ENCODE measurements around the gene TENM3.

TENM3 gene

GRCh38 chr4:182671231-182671630 is 428.0 kb downstream of the TENM3 start:
- no peak overlapping the region for H3K27ac ChIP-seq (ENCODE audit: low read depth, low read length)
- H3K4me1 ChIP-seq (ENCODE audit: control insufficient read depth in 5 of 5, insufficient read depth in 5 of 5, low read length in 5 of 5): no peaks in the 10 kb centered on the region
- H3K27me3 ChIP-seq (ENCODE audit: control insufficient read depth in 5 of 5, insufficient read depth in 4 of 5, low read length in 5 of 5): no peaks in the 10 kb centered on the region
- no peak overlapping the region for H3K9ac ChIP-seq (ENCODE audit: low read length in 5 of 5)
- H3K9me3 ChIP-seq (ENCODE audit: control insufficient read depth in 5 of 5, low read length in 5 of 5): no peaks in the 10 kb centered on the region
- peaks cover 0 to 3% (median 0%) of the 10 kb centered on the region in 5 donors for H3K36me3 ChIP-seq (ENCODE audit: control insufficient read depth in 5 of 5, insufficient read depth in 5 of 5, low read length in 5 of 5)
- H3K4me3 ChIP-seq (ENCODE audit: low read depth in 1 of 5, low read length in 5 of 5): no peak overlapping the region

- H3K9me3 ChIP-seq (ENCODE audit: control insufficient read depth in 5 of 5, low read length in 5 of 5): no peaks in the 10 kb centered on the region
- no peak overlapping the region for H3K27ac ChIP-seq (ENCODE audit: low read depth, low read length)
- H3K9ac ChIP-seq (ENCODE audit: low read length in 5 of 5): no peak overlapping the region
- no peak overlapping the region for H3K4me3 ChIP-seq (ENCODE audit: low read depth in 1 of 5, low read length in 5 of 5)
- peaks cover 0 to 3% (median 0%) of the 10 kb centered on the region in 5 donors for H3K36me3 ChIP-seq (ENCODE audit: control insufficient read depth in 5 of 5, insufficient read depth in 5 of 5, low read length in 5 of 5)
- no peaks in the 10 kb centered on the region for H3K4me1 ChIP-seq (ENCODE audit: control insufficient read depth in 5 of 5, insufficient read depth in 5 of 5, low read length in 5 of 5)
- no peaks in the 10 kb centered on the region for H3K27me3 ChIP-seq (ENCODE audit: control insufficient read depth in 5 of 5, insufficient read depth in 4 of 5, low read length in 5 of 5)
These were observed 428.5 kb downstream of the TENM3 start for GRCh38 chr4:182671749-182672148.

- H3K36me3 ChIP-seq (ENCODE audit: control insufficient read depth in 5 of 5, insufficient read depth in 5 of 5, low read length in 5 of 5): peaks cover 0 to 13% (median 0%) of the 10 kb centered on the region in 5 donors
These were observed 435.4 kb downstream of the TENM3 start for GRCh38 chr4:182678590-182678989.

GRCh38 chr4:182679533-182679932 is 436.3 kb downstream of the TENM3 start:
- Histone ChIP-seq H3K9me3 (ENCODE audit: control insufficient read depth in 5 of 5, low read length in 5 of 5) (no peaks in the 10 kb centered on the region), H3K4me3 (ENCODE audit: low read depth in 1 of 5, low read length in 5 of 5) (no peak overlapping the region), H3K27me3 (ENCODE audit: control insufficient read depth in 5 of 5, insufficient read depth in 4 of 5, low read length in 5 of 5) (no peaks in the 10 kb centered on the region), H3K36me3 (ENCODE audit: control insufficient read depth in 5 of 5, insufficient read depth in 5 of 5, low read length in 5 of 5) (peaks cover 0 to 13% (median 0%) of the 10 kb centered on the region in 5 donors), H3K27ac (ENCODE audit: low read depth, low read length) (no peak overlapping the region), H3K4me1 (ENCODE audit: control insufficient read depth in 5 of 5, insufficient read depth in 5 of 5, low read length in 5 of 5) (no peaks in the 10 kb centered on the region), H3K9ac (ENCODE audit: low read length in 5 of 5) (no peak overlapping the region)

More at GRCh38 chr4:182678590-182678989, 435.4 kb downstream of the TENM3 start:
- no peaks in the 10 kb centered on the region for H3K27me3 ChIP-seq (ENCODE audit: control insufficient read depth in 5 of 5, insufficient read depth in 4 of 5, low read length in 5 of 5)
- no peak overlapping the region for H3K27ac ChIP-seq (ENCODE audit: low read depth, low read length)
- H3K4me1 ChIP-seq (ENCODE audit: control insufficient read depth in 5 of 5, insufficient read depth in 5 of 5, low read length in 5 of 5): no peaks in the 10 kb centered on the region
- H3K9ac ChIP-seq (ENCODE audit: low read length in 5 of 5): no peak overlapping the region
- no peaks in the 10 kb centered on the region for H3K9me3 ChIP-seq (ENCODE audit: control insufficient read depth in 5 of 5, low read length in 5 of 5)
- no peak overlapping the region for H3K4me3 ChIP-seq (ENCODE audit: low read depth in 1 of 5, low read length in 5 of 5)

GRCh38 chr4:182680234-182680653 is 437.0 kb downstream of the TENM3 start:
- no peak overlapping the region for H3K27ac ChIP-seq (ENCODE audit: low read depth, low read length)
- no peak overlapping the region for H3K4me3 ChIP-seq (ENCODE audit: low read depth in 1 of 5, low read length in 5 of 5)
- no peaks in the 10 kb centered on the region for H3K27me3 ChIP-seq (ENCODE audit: control insufficient read depth in 5 of 5, insufficient read depth in 4 of 5, low read length in 5 of 5)
- no peak overlapping the region for H3K9ac ChIP-seq (ENCODE audit: low read length in 5 of 5)
- no peaks in the 10 kb centered on the region for H3K9me3 ChIP-seq (ENCODE audit: control insufficient read depth in 5 of 5, low read length in 5 of 5)
- H3K4me1 ChIP-seq (ENCODE audit: control insufficient read depth in 5 of 5, insufficient read depth in 5 of 5, low read length in 5 of 5): no peaks in the 10 kb centered on the region
- peaks cover 0 to 13% (median 0%) of the 10 kb centered on the region in 5 donors for H3K36me3 ChIP-seq (ENCODE audit: control insufficient read depth in 5 of 5, insufficient read depth in 5 of 5, low read length in 5 of 5)

- H3K27ac ChIP-seq (ENCODE audit: low read depth, low read length): no peak overlapping the region
- H3K4me1 ChIP-seq (ENCODE audit: control insufficient read depth in 5 of 5, insufficient read depth in 5 of 5, low read length in 5 of 5): no peaks in the 10 kb centered on the region
- H3K9ac ChIP-seq (ENCODE audit: low read length in 5 of 5): no peak overlapping the region
- no peaks in the 10 kb centered on the region for H3K9me3 ChIP-seq (ENCODE audit: control insufficient read depth in 5 of 5, low read length in 5 of 5)
- H3K4me3 ChIP-seq (ENCODE audit: low read depth in 1 of 5, low read length in 5 of 5): no peak overlapping the region
- peaks cover 0 to 13% (median 0%) of the 10 kb centered on the region in 5 donors for H3K36me3 ChIP-seq (ENCODE audit: control insufficient read depth in 5 of 5, insufficient read depth in 5 of 5, low read length in 5 of 5)
- no peaks in the 10 kb centered on the region for H3K27me3 ChIP-seq (ENCODE audit: control insufficient read depth in 5 of 5, insufficient read depth in 4 of 5, low read length in 5 of 5)
These were observed 440.5 kb downstream of the TENM3 start for GRCh38 chr4:182683661-182684060.

- Histone ChIP-seq H3K9me3 (ENCODE audit: control insufficient read depth in 5 of 5, low read length in 5 of 5) (no peaks in the 10 kb centered on the region), H3K4me1 (ENCODE audit: control insufficient read depth in 5 of 5, insufficient read depth in 5 of 5, low read length in 5 of 5) (no peaks in the 10 kb centered on the region), H3K27me3 (ENCODE audit: control insufficient read depth in 5 of 5, insufficient read depth in 4 of 5, low read length in 5 of 5) (no peaks in the 10 kb centered on the region)
These were observed 441.6 kb downstream of the TENM3 start for GRCh38 chr4:182684796-182685195.

GRCh38 chr4:182688081-182688480 is 444.9 kb downstream of the TENM3 start:
- Histone ChIP-seq H3K4me1 (ENCODE audit: control insufficient read depth in 5 of 5, insufficient read depth in 5 of 5, low read length in 5 of 5) (no peaks in the 10 kb centered on the region), H3K4me3 (ENCODE audit: low read depth in 1 of 5, low read length in 5 of 5) (no peak overlapping the region), H3K27ac (ENCODE audit: low read depth, low read length) (no peak overlapping the region), H3K9me3 (ENCODE audit: control insufficient read depth in 5 of 5, low read length in 5 of 5) (no peaks in the 10 kb centered on the region), H3K36me3 (ENCODE audit: control insufficient read depth in 5 of 5, insufficient read depth in 5 of 5, low read length in 5 of 5) (peaks cover 0 to 17% (median under 1%) of the 10 kb centered on the region in 5 donors), H3K27me3 (ENCODE audit: control insufficient read depth in 5 of 5, insufficient read depth in 4 of 5, low read length in 5 of 5) (no peaks in the 10 kb centered on the region), H3K9ac (ENCODE audit: low read length in 5 of 5) (no peak overlapping the region)

More at GRCh38 chr4:182684796-182685195, 441.6 kb downstream of the TENM3 start:
- H3K9ac ChIP-seq (ENCODE audit: low read length in 5 of 5): no peak overlapping the region
- H3K4me3 ChIP-seq (ENCODE audit: low read depth in 1 of 5, low read length in 5 of 5): no peak overlapping the region
- H3K36me3 ChIP-seq (ENCODE audit: control insufficient read depth in 5 of 5, insufficient read depth in 5 of 5, low read length in 5 of 5): peaks cover 0 to 15% (median under 1%) of the 10 kb centered on the region in 5 donors
- H3K27ac ChIP-seq (ENCODE audit: low read depth, low read length): no peak overlapping the region

DNA sequence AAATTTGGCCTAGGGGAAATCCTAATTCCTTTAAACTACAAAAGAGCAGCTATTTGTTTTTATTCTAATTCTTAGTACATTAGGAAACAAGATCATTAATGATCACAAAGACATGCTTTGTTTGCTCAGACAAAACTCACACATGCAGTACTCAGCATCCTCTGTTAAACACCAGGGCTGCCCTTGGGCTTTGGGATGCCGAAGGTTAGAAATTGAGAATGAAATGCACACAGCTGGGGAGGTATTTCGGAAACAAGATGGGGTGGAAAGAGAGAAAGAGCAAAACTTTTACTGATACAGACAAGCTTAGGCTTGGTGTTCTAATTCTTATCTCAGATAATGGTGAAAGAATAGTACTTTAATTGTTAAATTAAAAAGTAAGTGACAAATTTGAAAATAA is 451.3 kb downstream of the TENM3 start:
- no peaks in the 10 kb centered on the region for H3K27me3 ChIP-seq (ENCODE audit: control insufficient read depth in 5 of 5, insufficient read depth in 4 of 5, low read length in 5 of 5)
- H3K27ac ChIP-seq (ENCODE audit: low read depth, low read length): no peak overlapping the region
- H3K4me3 ChIP-seq (ENCODE audit: low read depth in 1 of 5, low read length in 5 of 5): no peak overlapping the region
- no peak overlapping the region for H3K9ac ChIP-seq (ENCODE audit: low read length in 5 of 5)
- H3K9me3 ChIP-seq (ENCODE audit: control insufficient read depth in 5 of 5, low read length in 5 of 5): no peaks in the 10 kb centered on the region
- H3K36me3 ChIP-seq (ENCODE audit: control insufficient read depth in 5 of 5, insufficient read depth in 5 of 5, low read length in 5 of 5): peaks cover 0 to 11% (median 0%) of the 10 kb centered on the region in 5 donors
- no peaks in the 10 kb centered on the region for H3K4me1 ChIP-seq (ENCODE audit: control insufficient read depth in 5 of 5, insufficient read depth in 5 of 5, low read length in 5 of 5)

DNA sequence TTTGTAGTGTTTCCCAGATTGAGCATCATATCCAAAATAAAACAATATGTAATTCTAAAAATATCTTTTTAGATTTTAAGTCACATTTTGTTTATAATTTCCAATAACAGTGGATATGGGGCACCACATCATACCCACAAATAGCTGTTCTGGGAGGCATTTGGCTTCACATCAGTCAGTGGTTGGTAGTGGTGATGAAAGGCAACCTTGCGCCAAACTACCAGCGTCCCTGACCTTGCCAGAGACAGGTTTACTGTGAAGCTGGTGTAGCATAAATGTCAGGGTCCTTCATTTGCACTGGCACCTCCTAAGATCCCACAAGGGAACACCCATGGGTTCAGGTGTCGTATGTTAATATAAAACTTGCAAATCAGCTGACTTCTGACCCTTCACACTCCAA is 451.8 kb downstream of the TENM3 start:
- no peaks in the 10 kb centered on the region for H3K9me3 ChIP-seq (ENCODE audit: control insufficient read depth in 5 of 5, low read length in 5 of 5)
- no peak overlapping the region for H3K4me3 ChIP-seq (ENCODE audit: low read depth in 1 of 5, low read length in 5 of 5)
- H3K36me3 ChIP-seq (ENCODE audit: control insufficient read depth in 5 of 5, insufficient read depth in 5 of 5, low read length in 5 of 5): peaks cover 0 to 8% (median 0%) of the 10 kb centered on the region in 5 donors
- H3K9ac ChIP-seq (ENCODE audit: low read length in 5 of 5): no peak overlapping the region
- no peaks in the 10 kb centered on the region for H3K4me1 ChIP-seq (ENCODE audit: control insufficient read depth in 5 of 5, insufficient read depth in 5 of 5, low read length in 5 of 5)
- H3K27me3 ChIP-seq (ENCODE audit: control insufficient read depth in 5 of 5, insufficient read depth in 4 of 5, low read length in 5 of 5): no peaks in the 10 kb centered on the region
- no peak overlapping the region for H3K27ac ChIP-seq (ENCODE audit: low read depth, low read length)

DNA sequence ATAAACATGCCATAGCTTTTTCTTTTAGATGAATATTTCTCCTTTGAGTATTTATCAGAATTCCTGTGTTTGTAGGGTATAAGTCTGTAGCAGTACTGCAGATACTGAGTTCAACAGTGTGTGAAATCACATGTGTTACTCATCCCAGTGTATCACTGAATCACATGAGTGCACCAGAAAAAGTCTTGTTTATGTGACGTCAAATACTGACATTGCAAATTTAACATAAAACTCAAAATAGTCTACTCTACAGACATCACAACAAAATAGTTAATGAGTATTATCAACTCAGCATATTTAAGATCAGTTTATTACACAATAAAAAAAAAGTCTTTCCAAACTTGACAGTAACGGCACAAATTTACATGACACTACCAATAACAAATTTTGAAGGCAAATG is 452.6 kb downstream of the TENM3 start:
- Histone ChIP-seq H3K27ac (ENCODE audit: low read depth, low read length) (no peak overlapping the region), H3K9ac (ENCODE audit: low read length in 5 of 5) (no peak overlapping the region), H3K36me3 (ENCODE audit: control insufficient read depth in 5 of 5, insufficient read depth in 5 of 5, low read length in 5 of 5) (peaks cover 0 to 3% (median 0%) of the 10 kb centered on the region in 5 donors), H3K9me3 (ENCODE audit: control insufficient read depth in 5 of 5, low read length in 5 of 5) (no peaks in the 10 kb centered on the region), H3K4me3 (ENCODE audit: low read depth in 1 of 5, low read length in 5 of 5) (no peak overlapping the region), H3K27me3 (ENCODE audit: control insufficient read depth in 5 of 5, insufficient read depth in 4 of 5, low read length in 5 of 5) (no peaks in the 10 kb centered on the region), H3K4me1 (ENCODE audit: control insufficient read depth in 5 of 5, insufficient read depth in 5 of 5, low read length in 5 of 5) (no peaks in the 10 kb centered on the region)
